Esophagus muscularis mucosa (tissue), 4 donors: ENCODE results near the gene ATG14. TPM values are rescaled to one million over a fixed set of nuclear protein-coding genes. Genes with fewer than 3 reads are reported as not detected.
A peak's percentile ranks its signal among the peaks of the same experiment; 100 is the strongest.

Experiments
- DNase-seq: peaks from one replicate; pipeline ENCODE4 v3.0.0-alpha.2; 2017; ENCODE audit errors: extremely low spot score
- H3K27ac ChIP-seq, 4 donors: fragments of 200-600 bp; sonication (generic); replicated peaks in 1 of 4; 1 replicate in 3 of 4; 2 replicates in 1 of 4; pipeline ENCODE4 v1.5.1; 2016 to 2019; ENCODE audit warnings: mild to moderate bottlenecking in 1 of 4
- H3K27me3 ChIP-seq, 4 donors: fragments of 200-600 bp; sonication (generic); one replicate each; pipeline versions ENCODE4 v1.5.1 to v1.6.0; 2016 to 2019
- H3K36me3 ChIP-seq, 4 donors: fragments of 200-600 bp; sonication (generic); one replicate each; pipeline ENCODE4 v1.5.1; 2016 to 2019
- H3K4me1 ChIP-seq, 4 donors: fragments of 200-600 bp; sonication (generic); one replicate each; pipeline ENCODE4 v1.5.1; 2016 to 2019
- H3K4me3 ChIP-seq, 4 donors: fragments of 200-600 bp; sonication (generic); 1 replicate in 2 of 4; 2 replicates in 2 of 4; pipeline ENCODE4 v1.5.1; 2016 to 2019; ENCODE audit warnings: mild to moderate bottlenecking in 4 of 4, moderate library complexity in 1 of 4
- H3K9me3 ChIP-seq, 4 donors: fragments of 200-600 bp; sonication (generic); 1 replicate in 3 of 4; 2 replicates in 1 of 4; pipeline ENCODE4 v1.5.1; 2016 to 2019
- CTCF ChIP-seq, 3 experiments: fragments of 200-600 bp in 2 of 3; fragments of 450-650 bp in 1 of 3; sonication (generic) in 2 of 3; IDR thresholded peaks; one replicate each; pipeline ENCODE4 v1.5.1; 2017 to 2019; ENCODE audit warnings: antibody characterized with exemption in 3 of 3, mild to moderate bottlenecking in 2 of 3, moderate library complexity in 1 of 3
- EP300 ChIP-seq: sonication (generic); formaldehyde crosslinking; IDR thresholded peaks from one replicate; pipeline ENCODE4 v1.6.1; 2017; ENCODE audit warnings: antibody characterized with exemption
- POLR2A ChIP-seq: fragments of 450-650 bp; IDR thresholded peaks from one replicate; pipeline ENCODE4 v1.6.1; 2017; ENCODE audit warnings: antibody characterized with exemption, moderate library complexity, mild to moderate bottlenecking, low read depth
- POLR2AphosphoS5 ChIP-seq, 2 donors: sonication (generic); formaldehyde crosslinking; IDR thresholded peaks; one replicate each; pipeline ENCODE4 v1.6.1; 2017; ENCODE audit warnings: antibody characterized with exemption in 2 of 2
- WGBS: methylation state at CpG from one replicate; pipeline ENCODE4 v1.1.5; 2018; 5-methylcytosine and 5-hydroxymethylcytosine counted together
- intact Hi-C: fragments of 100-400 bp; cut with DNase I; formaldehyde crosslinking; loops from one replicate; pipeline ENCODE4 v1.15.1; 2023
- total RNA-seq, 4 donors: library from RNA; depleted of rRNA; stranded (reverse); fragments of >200 nt; gene quantifications; one replicate each; pipeline versions ENCODE4 v1.1.0 to v1.2.1, GENCODE V29; 2016

ATG14 gene
- total RNA-seq, 4 donors from 2014 or later = 13.2 to 19.5 (median 15.4) TPM

GRCh38 chr14:55450124-55450523 lies 38.5 kb upstream of the ATG14 start:
- intact Hi-C loops = no loop called here
- Histone ChIP-seq H3K4me1 (peaks cover 23 to 36% (median 27%) of the 10 kb centered on the region in 4 donors), H3K36me3 (no peaks in the 10 kb centered on the region), H3K27me3 (no peaks in the 10 kb centered on the region), H3K27ac (no peak overlapping the region), H3K4me3 (no peak overlapping the region), H3K9me3 (no peaks in the 10 kb centered on the region)
- no peak for TF ChIP-seq CTCF (IDR thresholded peaks at IDR 0.05)
- TF ChIP-seq POLR2AphosphoS5 (IDR thresholded peaks at IDR 0.05) = no peak
- TF ChIP-seq EP300 = no peak
- TF ChIP-seq POLR2A = no peak
- DNase-seq = peak; percentile 21
- 68% methylated on average over 2 of the region's 2 CpGs for WGBS

DNA sequence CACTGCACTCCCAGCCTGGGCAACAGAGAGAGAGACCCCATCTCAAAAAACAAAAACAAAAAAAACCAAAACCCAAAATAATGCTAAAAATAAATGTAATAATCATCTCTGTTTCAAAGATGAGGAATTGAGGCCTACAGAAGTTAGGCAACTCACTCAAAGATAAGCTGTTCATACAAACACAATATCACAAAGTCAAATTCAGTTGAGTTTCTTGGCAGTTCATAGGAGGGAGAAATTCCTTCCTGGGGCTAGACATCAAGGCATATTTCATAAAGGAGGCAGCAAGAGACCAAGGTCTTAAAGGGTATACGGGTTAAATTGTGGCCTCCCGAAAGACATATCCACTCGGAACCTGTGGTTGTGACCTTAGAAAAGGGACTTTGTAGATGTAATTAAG lies 37.5 kb upstream of the ATG14 start:
- Histone ChIP-seq H3K4me3 (no peak overlapping the region), H3K9me3 (no peaks in the 10 kb centered on the region), H3K27me3 (no peaks in the 10 kb centered on the region), H3K4me1 (peaks cover 14 to 28% (median 18%) of the 10 kb centered on the region in 4 donors), H3K27ac (no peak overlapping the region), H3K36me3 (no peaks in the 10 kb centered on the region)
- intact Hi-C loops = loop anchor here (10.0 kb wide), 1 partner anchor 136 kb away; the partner anchor contains the start of gene KTN1
- no peak for DNase-seq
- 76% methylated on average over 3 of the region's 3 CpGs for WGBS
- TF ChIP-seq EP300 = no peak
- TF ChIP-seq CTCF (IDR thresholded peaks at IDR 0.05) = no peak
- no peak for TF ChIP-seq POLR2A
- no peak for TF ChIP-seq POLR2AphosphoS5 (IDR thresholded peaks at IDR 0.05)

DNA sequence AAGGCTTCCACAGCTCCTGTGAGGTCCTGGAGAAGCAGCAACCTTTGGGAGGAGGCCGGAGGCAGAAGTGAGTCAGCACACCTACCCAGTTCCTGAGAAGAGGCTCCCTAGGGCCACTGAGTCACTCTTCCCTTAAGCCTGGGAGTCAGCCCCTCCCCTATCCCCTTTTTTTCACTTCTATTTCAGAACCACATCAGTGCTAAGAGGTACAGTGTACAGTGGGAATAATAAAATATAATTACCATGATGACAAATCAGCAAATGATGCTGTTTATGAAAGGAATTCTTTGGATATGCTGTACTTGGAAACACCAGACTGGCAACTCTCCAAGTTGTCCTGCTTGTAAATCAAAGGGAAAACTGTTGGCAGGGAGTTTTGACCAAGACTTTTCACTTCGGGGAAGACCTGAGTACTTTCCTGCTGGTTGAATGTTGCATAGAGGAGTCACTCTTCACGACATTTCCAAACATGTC lies 36.5 kb upstream of the ATG14 start:
- Histone ChIP-seq H3K9me3 (no peaks in the 10 kb centered on the region), H3K27me3 (no peaks in the 10 kb centered on the region), H3K27ac (no peak overlapping the region), H3K36me3 (no peaks in the 10 kb centered on the region), H3K4me1 (peaks cover 7 to 25% (median 14%) of the 10 kb centered on the region in 4 donors), H3K4me3 (no peak overlapping the region)
- peak in 1 of 2 donors; percentile 50 for TF ChIP-seq POLR2AphosphoS5 (IDR thresholded peaks at IDR 0.05)
- no peak for TF ChIP-seq POLR2A
- 23% methylated on average over 3 of the region's 3 CpGs for WGBS
- intact Hi-C loops = loop anchor here (10.0 kb wide), 1 partner anchor 137 kb away; the partner anchor contains the start of gene KTN1
- no peak for DNase-seq

DNA sequence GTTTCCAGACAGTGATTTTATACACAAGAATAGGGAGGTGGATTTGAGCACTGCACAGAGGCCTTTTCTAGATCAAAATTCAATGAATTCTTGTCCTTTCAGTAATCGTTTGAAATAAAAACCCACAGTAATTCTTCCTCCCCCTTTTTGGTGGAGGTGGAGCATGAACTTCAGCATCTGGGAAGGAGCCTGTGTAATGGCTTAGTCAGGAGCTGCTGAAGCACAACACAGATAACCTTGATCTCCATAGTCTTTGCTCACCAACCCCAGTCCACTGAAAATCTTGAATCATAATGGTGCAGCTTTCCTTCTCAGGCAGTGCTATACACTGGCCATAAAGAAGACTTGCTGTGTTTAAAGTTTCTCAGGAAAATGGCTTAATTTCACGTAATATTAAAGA lies 35.2 kb upstream of the ATG14 start:
- no peak for TF ChIP-seq POLR2A
- TF ChIP-seq POLR2AphosphoS5 (IDR thresholded peaks at IDR 0.05) = no peak
- no peak for TF ChIP-seq EP300
- TF ChIP-seq CTCF (IDR thresholded peaks at IDR 0.05) = no peak
- H3K4me1 ChIP-seq = peaks cover 7 to 25% (median 14%) of the 10 kb centered on the region in 4 donors
- H3K27me3 ChIP-seq = no peaks in the 10 kb centered on the region
- no peak overlapping the region for H3K27ac ChIP-seq
- H3K4me3 ChIP-seq = no peak overlapping the region
- 53% methylated on average over 2 of the region's 2 CpGs for WGBS
- no peaks in the 10 kb centered on the region for H3K36me3 ChIP-seq
- DNase-seq = no peak
- intact Hi-C loops = loop anchor here (10.0 kb wide), 1 partner anchor 138 kb away; the partner anchor contains the start of gene KTN1
- no peaks in the 10 kb centered on the region for H3K9me3 ChIP-seq

- Histone ChIP-seq H3K9me3 (no peaks in the 10 kb centered on the region), H3K27ac (no peak overlapping the region), H3K4me3 (no peak overlapping the region), H3K4me1 (peaks cover 5 to 25% (median 11%) of the 10 kb centered on the region in 4 donors), H3K27me3 (no peaks in the 10 kb centered on the region), H3K36me3 (no peaks in the 10 kb centered on the region)
- TF ChIP-seq POLR2A (no peak), POLR2AphosphoS5 (IDR thresholded peaks at IDR 0.05) (no peak), CTCF (IDR thresholded peaks at IDR 0.05) (peak; percentile 41 to 70 (median 66)), EP300 (no peak)
- intact Hi-C loops = loop anchor here (10.0 kb wide), 1 partner anchor 139 kb away; the partner anchor contains the start of gene KTN1
- no peak for DNase-seq
- 30% methylated on average over 5 of the region's 5 CpGs for WGBS
These were observed 34.6 kb upstream of the ATG14 start for GRCh38 chr14:55446127-55446736.
